Measurements from ENCODE around the gene LRIG3. TPM values are rescaled to one million over a fixed set of nuclear protein-coding genes. Genes with fewer than 3 reads are reported as not detected.

Gene LRIG3
- total RNA-seq, 4 donors from 2014 or later: 32.4 to 87.2 (median 68.4) TPM

GRCh38 chr12:58922849-58923248 lies 2.5 kb upstream of the LRIG3 start:
- TF ChIP-seq CTCF (IDR thresholded peaks at IDR 0.05; ENCODE audit: low read depth): no peak

- TF ChIP-seq CTCF (IDR thresholded peaks at IDR 0.05; ENCODE audit: low read depth): no peak
These were observed 907 bp upstream of the LRIG3 start for GRCh38 chr12:58920961-58921861.

- no peak for TF ChIP-seq CTCF (IDR thresholded peaks at IDR 0.05; ENCODE audit: low read depth)
These were observed 838 bp downstream of the LRIG3 start for GRCh38 chr12:58919231-58920101.

- no peak for TF ChIP-seq CTCF (IDR thresholded peaks at IDR 0.05; ENCODE audit: low read depth)
These were observed 1.8 kb downstream of the LRIG3 start for GRCh38 chr12:58918469-58918844.

- no peak for TF ChIP-seq CTCF (IDR thresholded peaks at IDR 0.05; ENCODE audit: low read depth)
These were observed 2.4 kb downstream of the LRIG3 start for GRCh38 chr12:58917699-58918468.

GRCh38 chr12:58916921-58917511 lies 3.3 kb downstream of the LRIG3 start:
- no peak for TF ChIP-seq CTCF (IDR thresholded peaks at IDR 0.05; ENCODE audit: low read depth)
